HCT116 (cell line): ENCODE measurements around the gene ATXN1.

Source experiments
- CTCF ChIP-seq, 3 experiments: fragments of 200-600 bp in 1 of 3; sonication (generic) in 1 of 3; IDR thresholded peaks in 2 of 3; conservative IDR thresholded peaks in 1 of 3; 2 replicates each; pipeline ENCODE4 v1.5.1; 2012 to 2017; ENCODE audit warnings: low read depth in 2 of 3, low read length in 2 of 3, antibody characterized with exemption in 1 of 3, borderline replicate concordance in 1 of 3, control low read depth in 1 of 3, mild to moderate bottlenecking in 1 of 3, mixed read lengths in 1 of 3, mixed run types in 1 of 3, moderate library complexity in 1 of 3; ENCODE audit not compliant: insufficient read depth in 1 of 3
- EZH2phosphoT487 ChIP-seq: fragments of 200-600 bp; IDR thresholded peaks from 2 replicates; pipeline ENCODE4 v1.6.1; 2018; ENCODE audit warnings: antibody characterized with exemption, borderline replicate concordance
- FOSL1 ChIP-seq: IDR thresholded peaks from 2 replicates; pipeline ENCODE4 v1.6.1; 2012; ENCODE audit warnings: low read depth
- MAX ChIP-seq: IDR thresholded peaks from 2 replicates; pipeline ENCODE4 v1.6.1; 2012
- SRF ChIP-seq: IDR thresholded peaks from 2 replicates; pipeline ENCODE4 v1.6.1; 2012; ENCODE audit warnings: low read depth
- YY1 ChIP-seq: IDR thresholded peaks from 2 replicates; pipeline ENCODE4 v1.6.1; 2011; ENCODE audit warnings: low read length, low read depth, moderate library complexity, mild to moderate bottlenecking; ENCODE audit not compliant: insufficient replicate concordance; ENCODE audit errors: extremely low read depth
- TF ChIP-seq, protein P1 (sequence below): IDR thresholded peaks from 2 replicates; pipeline ENCODE4 v1.6.1; 2012

GRCh38 chr6:16765235-16765634, 4.0 kb upstream of the ATXN1 start:
- TF ChIP-seq, protein P1, sequence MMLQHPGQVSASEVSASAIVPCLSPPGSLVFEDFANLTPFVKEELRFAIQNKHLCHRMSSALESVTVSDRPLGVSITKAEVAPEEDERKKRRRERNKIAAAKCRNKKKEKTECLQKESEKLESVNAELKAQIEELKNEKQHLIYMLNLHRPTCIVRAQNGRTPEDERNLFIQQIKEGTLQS: no peak
- no peak for TF ChIP-seq CTCF (IDR thresholded peaks at IDR 0.05 in 2 of 3, conservative IDR thresholded peaks at IDR 0.05 in 1 of 3; ENCODE audit: borderline replicate concordance in 1 of 3, insufficient read depth in 1 of 3, low read depth in 2 of 3, low read length in 2 of 3)
- no peak for TF ChIP-seq YY1
- no peak for TF ChIP-seq SRF
- no peak for TF ChIP-seq EZH2phosphoT487
- no peak for TF ChIP-seq FOSL1
- no peak for TF ChIP-seq MAX
